HepG2 (cell line): Measurements from ENCODE around the gene SMIM13. TPM values are rescaled to one million over a fixed set of nuclear protein-coding genes. Genes with fewer than 3 reads are reported as not detected.

Source experiments
- ELF3 ChIP-seq: IDR thresholded peaks from 2 replicates; pipeline ENCODE4 v1.6.1; 2016; ENCODE audit warnings: missing genetic modification reagents, missing compliant biosample characterization
- GATAD2A ChIP-seq: IDR thresholded peaks from 2 replicates; pipeline ENCODE4 v1.6.1; 2016
- MAFF ChIP-seq: IDR thresholded peaks from 2 replicates; pipeline ENCODE4 v1.6.1; 2011; ENCODE audit warnings: low read depth, low read length, improper control_type of control experiment
- MEIS2 ChIP-seq: sonication (generic); formaldehyde crosslinking; IDR thresholded peaks from 2 replicates; pipeline ENCODE4 v1.9.0; 2021; ENCODE audit warnings: mild to moderate bottlenecking, missing genetic modification reagents
- NCOA2 ChIP-seq: sonication (generic); formaldehyde crosslinking; IDR thresholded peaks from 2 replicates; pipeline ENCODE4 v1.8.0; 2022; ENCODE audit warnings: inconsistent platforms
- NFKB2 ChIP-seq: sonication (generic); formaldehyde crosslinking; IDR thresholded peaks from 2 replicates; pipeline ENCODE4 v1.4.0; 2020; ENCODE audit warnings: missing genetic modification reagents, borderline replicate concordance
- PRMT3 ChIP-seq: sonication (generic); formaldehyde crosslinking; IDR thresholded peaks from 2 replicates; pipeline ENCODE4 v1.8.1; 2022; ENCODE audit warnings: low read depth, mild to moderate bottlenecking, moderate library complexity, missing genetic modification reagents, borderline replicate concordance
- SMAD9 ChIP-seq: sonication (generic); formaldehyde crosslinking; IDR thresholded peaks from 2 replicates; pipeline ENCODE4 v1.5.1; 2020; ENCODE audit warnings: mild to moderate bottlenecking, missing genetic modification reagents
- SP1 ChIP-seq, 2 experiments: fragments of 450-650 bp in 1 of 2; sonication (generic) in 1 of 2; formaldehyde crosslinking in 1 of 2; IDR thresholded peaks; 2 replicates each; pipeline versions ENCODE4 v1.4.0 to v1.6.1; 2016 to 2020; ENCODE audit warnings: missing genetic modification reagents in 1 of 2
- XBP1 ChIP-seq: sonication (generic); formaldehyde crosslinking; IDR thresholded peaks from 2 replicates; pipeline ENCODE4 v1.5.0; 2020; ENCODE audit warnings: missing genetic modification reagents
- ZFP37 ChIP-seq: sonication (generic); formaldehyde crosslinking; IDR thresholded peaks from 2 replicates; pipeline ENCODE4 v1.4.0; 2020; ENCODE audit warnings: missing genetic modification reagents, borderline replicate concordance
- ZMAT3 ChIP-seq: sonication (generic); formaldehyde crosslinking; conservative IDR thresholded peaks from 2 replicates; pipeline ENCODE4 v1.7.0; 2021; ENCODE audit warnings: missing genetic modification reagents
- ZNF850 ChIP-seq: sonication (generic); formaldehyde crosslinking; conservative IDR thresholded peaks from 2 replicates; pipeline ENCODE4 v1.9.0; 2021; ENCODE audit warnings: mild to moderate bottlenecking, missing genetic modification reagents
- polyA plus RNA-seq, 8 experiments: library from polyadenylated mRNA; depleted of rRNA in 3 of 8; stranded (reverse) in 7 of 8; unstranded in 1 of 8; fragments of >200 nt; fragmentation: Illumina TruSeq in 4 of 8; extraction: Trizol in 4 of 8; gene quantifications; 2 replicates each; pipeline versions ENCODE4 v1.2.1 to v1.2.3, GENCODE V29; 2011 to 2016; ENCODE audit warnings: low read depth in 4 of 8, missing spikeins in 1 of 8, mixed read lengths in 1 of 8; ENCODE audit not compliant: insufficient read depth in 1 of 8
- total RNA-seq, 5 experiments: library from RNA; depleted of rRNA; stranded (reverse); fragments of >200 nt; fragmentation: Illumina TruSeq; extraction: Trizol; gene quantifications; 2 replicates each; pipeline ENCODE4 v1.2.3, GENCODE V29; 2016; ENCODE audit warnings: low read depth in 1 of 5
- TF ChIP-seq, protein P1 (sequence below): sonication (generic); formaldehyde crosslinking; conservative IDR thresholded peaks from 2 replicates; pipeline ENCODE4 v1.8.0; 2022; ENCODE audit warnings: low read depth, missing genetic modification reagents
- TF ChIP-seq, protein P2 (sequence below): sonication (generic); formaldehyde crosslinking; IDR thresholded peaks from one replicate; pipeline ENCODE4 v1.5.1; 2020; ENCODE audit warnings: mild to moderate bottlenecking, missing genetic modification reagents; ENCODE audit errors: not compliant biosample characterization
- TF ChIP-seq, protein P3 (sequence below): sonication (generic); formaldehyde crosslinking; IDR thresholded peaks from 2 replicates; pipeline ENCODE4 v1.5.1; 2020; ENCODE audit warnings: missing genetic modification reagents, mild to moderate bottlenecking, borderline replicate concordance
- TF ChIP-seq, protein P4 (sequence below): sonication (generic); formaldehyde crosslinking; IDR thresholded peaks from 2 replicates; pipeline ENCODE4 v1.4.0; 2020; ENCODE audit warnings: missing genetic modification reagents; ENCODE audit errors: not compliant biosample characterization
- TF ChIP-seq, protein P5 (sequence below): sonication (generic); formaldehyde crosslinking; IDR thresholded peaks from 2 replicates; pipeline ENCODE4 v1.5.0; 2020; ENCODE audit warnings: missing genetic modification reagents, mild to moderate bottlenecking, borderline replicate concordance

Gene SMIM13
- total and polyA plus RNA-seq, 2 of the 13 experiments (the other 11 are each of a cell fraction or from before 2014, with no cell fraction given) = 2.7 to 10.2 TPM

DNA sequence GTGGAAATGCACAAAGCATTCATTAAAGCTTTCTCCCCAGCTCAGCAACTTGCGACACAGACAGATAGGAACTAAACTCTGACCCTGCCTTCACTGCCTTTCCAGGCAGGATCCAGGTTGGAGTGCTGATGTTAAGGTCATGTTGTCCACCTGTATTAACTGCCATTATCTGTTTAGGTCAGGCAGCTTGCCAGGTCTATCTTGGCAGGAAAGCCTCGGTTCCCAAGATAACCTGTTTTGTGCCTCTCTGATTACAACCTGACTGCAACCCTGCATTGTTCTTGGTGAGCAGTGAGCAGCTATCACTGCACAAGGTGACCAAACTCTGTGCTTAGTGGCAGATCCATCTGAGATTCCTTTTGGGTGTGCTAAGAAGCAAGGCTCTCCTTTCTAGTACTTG lies 26.3 kb upstream of the SMIM13 start (continued):
- TF ChIP-seq ZMAT3 (CRISPR knock-in tag) = no peak
- TF ChIP-seq, protein P1, sequence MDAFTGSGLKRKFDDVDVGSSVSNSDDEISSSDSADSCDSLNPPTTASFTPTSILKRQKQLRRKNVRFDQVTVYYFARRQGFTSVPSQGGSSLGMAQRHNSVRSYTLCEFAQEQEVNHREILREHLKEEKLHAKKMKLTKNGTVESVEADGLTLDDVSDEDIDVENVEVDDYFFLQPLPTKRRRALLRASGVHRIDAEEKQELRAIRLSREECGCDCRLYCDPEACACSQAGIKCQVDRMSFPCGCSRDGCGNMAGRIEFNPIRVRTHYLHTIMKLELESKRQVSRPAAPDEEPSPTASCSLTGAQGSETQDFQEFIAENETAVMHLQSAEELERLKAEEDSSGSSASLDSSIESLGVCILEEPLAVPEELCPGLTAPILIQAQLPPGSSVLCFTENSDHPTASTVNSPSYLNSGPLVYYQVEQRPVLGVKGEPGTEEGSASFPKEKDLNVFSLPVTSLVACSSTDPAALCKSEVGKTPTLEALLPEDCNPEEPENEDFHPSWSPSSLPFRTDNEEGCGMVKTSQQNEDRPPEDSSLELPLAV (CRISPR knock-in tag) = no peak
- TF ChIP-seq, protein P2, sequence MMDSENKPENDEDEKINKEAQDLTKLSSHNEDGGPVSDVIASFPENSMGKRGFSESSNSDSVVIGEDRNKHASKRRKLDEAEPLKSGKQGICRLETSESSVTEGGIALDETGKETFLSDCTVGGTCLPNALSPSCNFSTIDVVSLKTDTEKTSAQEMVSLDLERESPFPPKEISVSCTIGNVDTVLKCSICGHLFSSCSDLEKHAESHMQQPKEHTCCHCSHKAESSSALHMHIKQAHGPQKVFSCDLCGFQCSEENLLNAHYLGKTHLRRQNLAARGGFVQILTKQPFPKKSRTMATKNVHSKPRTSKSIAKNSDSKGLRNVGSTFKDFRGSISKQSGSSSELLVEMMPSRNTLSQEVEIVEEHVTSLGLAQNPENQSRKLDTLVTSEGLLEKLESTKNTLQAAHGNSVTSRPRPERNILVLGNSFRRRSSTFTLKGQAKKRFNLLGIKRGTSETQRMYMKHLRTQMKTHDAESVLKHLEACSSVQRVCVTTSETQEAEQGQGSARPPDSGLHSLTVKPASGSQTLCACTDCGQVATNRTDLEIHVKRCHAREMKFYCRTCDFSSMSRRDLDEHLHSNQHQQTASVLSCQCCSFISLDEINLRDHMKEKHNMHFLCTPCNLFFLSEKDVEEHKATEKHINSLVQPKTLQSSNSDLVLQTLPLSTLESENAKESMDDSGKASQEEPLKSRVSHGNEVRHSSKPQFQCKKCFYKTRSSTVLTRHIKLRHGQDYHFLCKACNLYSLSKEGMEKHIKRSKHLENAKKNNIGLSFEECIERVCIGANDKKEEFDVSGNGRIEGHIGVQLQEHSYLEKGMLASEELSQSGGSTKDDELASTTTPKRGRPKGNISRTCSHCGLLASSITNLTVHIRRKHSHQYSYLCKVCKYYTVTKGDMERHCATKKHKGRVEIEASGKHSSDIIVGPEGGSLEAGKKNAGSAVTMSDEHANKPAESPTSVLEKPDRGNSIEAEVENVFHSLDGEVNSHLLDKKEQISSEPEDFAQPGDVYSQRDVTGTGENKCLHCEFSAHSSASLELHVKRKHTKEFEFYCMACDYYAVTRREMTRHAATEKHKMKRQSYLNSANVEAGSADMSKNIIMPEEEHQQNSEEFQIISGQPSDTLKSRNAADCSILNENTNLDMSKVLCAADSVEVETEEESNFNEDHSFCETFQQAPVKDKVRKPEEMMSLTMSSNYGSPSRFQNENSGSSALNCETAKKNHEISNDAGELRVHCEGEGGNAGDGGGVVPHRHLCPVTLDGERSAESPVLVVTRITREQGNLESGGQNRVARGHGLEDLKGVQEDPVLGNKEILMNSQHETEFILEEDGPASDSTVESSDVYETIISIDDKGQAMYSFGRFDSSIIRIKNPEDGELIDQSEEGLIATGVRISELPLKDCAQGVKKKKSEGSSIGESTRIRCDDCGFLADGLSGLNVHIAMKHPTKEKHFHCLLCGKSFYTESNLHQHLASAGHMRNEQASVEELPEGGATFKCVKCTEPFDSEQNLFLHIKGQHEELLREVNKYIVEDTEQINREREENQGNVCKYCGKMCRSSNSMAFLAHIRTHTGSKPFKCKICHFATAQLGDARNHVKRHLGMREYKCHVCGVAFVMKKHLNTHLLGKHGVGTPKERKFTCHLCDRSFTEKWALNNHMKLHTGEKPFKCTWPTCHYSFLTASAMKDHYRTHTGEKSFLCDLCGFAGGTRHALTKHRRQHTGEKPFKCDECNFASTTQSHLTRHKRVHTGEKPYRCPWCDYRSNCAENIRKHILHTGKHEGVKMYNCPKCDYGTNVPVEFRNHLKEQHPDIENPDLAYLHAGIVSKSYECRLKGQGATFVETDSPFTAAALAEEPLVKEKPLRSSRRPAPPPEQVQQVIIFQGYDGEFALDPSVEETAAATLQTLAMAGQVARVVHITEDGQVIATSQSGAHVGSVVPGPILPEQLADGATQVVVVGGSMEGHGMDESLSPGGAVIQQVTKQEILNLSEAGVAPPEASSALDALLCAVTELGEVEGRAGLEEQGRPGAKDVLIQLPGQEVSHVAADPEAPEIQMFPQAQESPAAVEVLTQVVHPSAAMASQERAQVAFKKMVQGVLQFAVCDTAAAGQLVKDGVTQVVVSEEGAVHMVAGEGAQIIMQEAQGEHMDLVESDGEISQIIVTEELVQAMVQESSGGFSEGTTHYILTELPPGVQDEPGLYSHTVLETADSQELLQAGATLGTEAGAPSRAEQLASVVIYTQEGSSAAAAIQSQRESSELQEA (CRISPR knock-in tag) = no peak
- no peak for TF ChIP-seq XBP1 (CRISPR knock-in tag)
- no peak for TF ChIP-seq PRMT3 (CRISPR knock-in tag)
- no peak for TF ChIP-seq NCOA2 (CRISPR knock-in tag)
- TF ChIP-seq SP1 (IDR thresholded peaks at IDR 0.05) = no peak
- TF ChIP-seq SP1 (CRISPR knock-in tag; IDR thresholded peaks at IDR 0.05) = no peak
- TF ChIP-seq ZFP37 = no peak
- no peak for TF ChIP-seq SMAD9 (CRISPR knock-in tag)
- TF ChIP-seq, protein P3, sequence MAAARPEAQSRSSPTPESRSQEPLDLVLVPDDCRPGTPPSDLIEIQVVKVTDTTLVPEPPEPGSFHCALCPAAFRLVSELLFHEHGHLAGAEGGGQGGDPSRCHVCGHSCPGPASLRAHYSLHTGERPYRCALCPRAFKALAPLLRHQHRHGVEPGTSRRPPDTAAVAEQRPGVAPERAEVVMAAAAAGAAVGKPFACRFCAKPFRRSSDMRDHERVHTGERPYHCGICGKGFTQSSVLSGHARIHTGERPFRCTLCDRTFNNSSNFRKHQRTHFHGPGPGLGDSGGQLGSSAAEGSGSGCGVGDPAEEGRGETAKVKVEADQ = 0 out of 2 replicates have a peak, but pooled peaks have one; percentile 24
- TF ChIP-seq MAFF = no peak
- no peak; the same call in 1 of the 2 replicates for TF ChIP-seq MEIS2 (CRISPR knock-in tag)
- no peak for TF ChIP-seq ELF3
- peak; percentile 13; the same call in 1 of the 2 replicates for TF ChIP-seq GATAD2A (CRISPR knock-in tag)
- no peak for TF ChIP-seq ZNF850 (CRISPR knock-in tag)
- no peak for TF ChIP-seq NFKB2
- TF ChIP-seq, protein P4, sequence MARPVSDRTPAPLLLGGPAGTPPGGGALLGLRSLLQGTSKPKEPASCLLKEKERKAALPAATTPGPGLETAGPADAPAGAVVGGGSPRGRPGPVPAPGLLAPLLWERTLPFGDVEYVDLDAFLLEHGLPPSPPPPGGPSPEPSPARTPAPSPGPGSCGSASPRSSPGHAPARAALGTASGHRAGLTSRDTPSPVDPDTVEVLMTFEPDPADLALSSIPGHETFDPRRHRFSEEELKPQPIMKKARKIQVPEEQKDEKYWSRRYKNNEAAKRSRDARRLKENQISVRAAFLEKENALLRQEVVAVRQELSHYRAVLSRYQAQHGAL (CRISPR knock-in tag) = no peak
- TF ChIP-seq, protein P5, sequence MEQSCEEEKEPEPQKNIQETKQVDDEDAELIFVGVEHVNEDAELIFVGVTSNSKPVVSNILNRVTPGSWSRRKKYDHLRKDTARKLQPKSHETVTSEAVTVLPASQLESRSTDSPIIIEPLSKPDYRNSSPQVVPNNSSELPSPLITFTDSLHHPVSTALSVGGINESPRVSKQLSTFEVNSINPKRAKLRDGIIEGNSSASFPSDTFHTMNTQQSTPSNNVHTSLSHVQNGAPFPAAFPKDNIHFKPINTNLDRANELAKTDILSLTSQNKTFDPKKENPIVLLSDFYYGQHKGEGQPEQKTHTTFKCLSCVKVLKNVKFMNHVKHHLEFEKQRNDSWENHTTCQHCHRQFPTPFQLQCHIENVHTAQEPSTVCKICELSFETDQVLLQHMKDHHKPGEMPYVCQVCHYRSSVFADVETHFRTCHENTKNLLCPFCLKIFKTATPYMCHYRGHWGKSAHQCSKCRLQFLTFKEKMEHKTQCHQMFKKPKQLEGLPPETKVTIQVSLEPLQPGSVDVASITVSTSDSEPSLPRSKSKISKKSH = no peak
